ENCODE data around the gene ATF7IP2. TPM values are rescaled to one million over a fixed set of nuclear protein-coding genes. Genes with fewer than 3 reads are reported as not detected.

The ATF7IP2 gene
- total and polyA plus RNA-seq, 4 donors, result 14.3 to 60.4 (median 30.1) TPM

GRCh38 chr16:10519929-10520868 lies 134.3 kb downstream of the ATF7IP2 start (continued):
- TF ChIP-seq, protein P1, sequence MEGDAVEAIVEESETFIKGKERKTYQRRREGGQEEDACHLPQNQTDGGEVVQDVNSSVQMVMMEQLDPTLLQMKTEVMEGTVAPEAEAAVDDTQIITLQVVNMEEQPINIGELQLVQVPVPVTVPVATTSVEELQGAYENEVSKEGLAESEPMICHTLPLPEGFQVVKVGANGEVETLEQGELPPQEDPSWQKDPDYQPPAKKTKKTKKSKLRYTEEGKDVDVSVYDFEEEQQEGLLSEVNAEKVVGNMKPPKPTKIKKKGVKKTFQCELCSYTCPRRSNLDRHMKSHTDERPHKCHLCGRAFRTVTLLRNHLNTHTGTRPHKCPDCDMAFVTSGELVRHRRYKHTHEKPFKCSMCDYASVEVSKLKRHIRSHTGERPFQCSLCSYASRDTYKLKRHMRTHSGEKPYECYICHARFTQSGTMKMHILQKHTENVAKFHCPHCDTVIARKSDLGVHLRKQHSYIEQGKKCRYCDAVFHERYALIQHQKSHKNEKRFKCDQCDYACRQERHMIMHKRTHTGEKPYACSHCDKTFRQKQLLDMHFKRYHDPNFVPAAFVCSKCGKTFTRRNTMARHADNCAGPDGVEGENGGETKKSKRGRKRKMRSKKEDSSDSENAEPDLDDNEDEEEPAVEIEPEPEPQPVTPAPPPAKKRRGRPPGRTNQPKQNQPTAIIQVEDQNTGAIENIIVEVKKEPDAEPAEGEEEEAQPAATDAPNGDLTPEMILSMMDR (IDR thresholded peaks at IDR 0.05; ENCODE audit: low read depth, low read length, missing input control), result peak; percentile 15

DNA sequence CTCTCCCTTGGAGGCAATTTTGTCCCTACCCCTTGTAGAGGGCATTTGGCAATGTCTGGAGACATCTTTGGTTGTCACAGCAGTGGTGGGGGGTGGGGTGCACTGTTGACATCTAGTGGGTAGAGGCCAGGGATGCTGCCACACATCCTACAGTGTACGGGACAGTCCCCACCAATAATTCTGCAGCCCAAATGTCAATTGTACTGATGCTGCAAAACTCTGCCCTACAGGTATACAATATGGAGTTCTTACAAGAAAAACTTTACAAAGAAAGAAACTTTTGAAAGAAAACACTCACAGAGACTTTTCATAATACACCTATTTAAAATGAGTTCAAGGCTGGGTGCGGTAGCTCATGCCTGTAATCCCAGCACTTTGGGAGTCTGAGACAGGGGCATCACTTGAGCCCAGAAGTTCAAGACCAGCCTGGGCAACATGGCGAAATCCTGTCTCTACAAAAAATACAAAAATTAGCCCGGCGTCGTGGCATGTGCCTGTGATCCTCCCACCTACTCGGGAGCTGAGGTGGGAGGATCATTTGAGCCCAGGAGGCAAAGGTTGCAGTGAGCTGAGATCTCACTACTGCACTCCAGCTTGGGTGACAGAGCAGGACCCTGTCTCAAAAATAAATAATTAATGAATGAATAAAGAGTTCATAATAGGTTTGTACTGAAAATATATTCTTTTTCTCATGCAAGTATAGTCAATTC lies 135.2 kb downstream of the ATF7IP2 start:
- Histone ChIP-seq H3K27ac (ENCODE audit: low read depth in 1 of 2, low read length in 2 of 2) (peak overlapping the region; percentile 75 to 89), H3K4me3 (ENCODE audit: low read depth in 1 of 3, low read length in 3 of 3) (no peak overlapping the region), H3K36me3 (ENCODE audit: control insufficient read depth in 4 of 4, insufficient read depth in 3 of 4, low read depth in 1 of 4, low read length in 3 of 4) (peaks cover 0 to 7% (median 3%) of the 10 kb centered on the region in 4 donors), H3K9ac (ENCODE audit: low read depth in 1 of 2, low read length in 2 of 2) (no peak overlapping the region), H3K27me3 (ENCODE audit: control insufficient read depth in 4 of 4, insufficient read depth in 4 of 4, low read length in 3 of 4) (no peaks in the 10 kb centered on the region), H3K4me1 (ENCODE audit: control insufficient read depth in 4 of 4, insufficient read depth in 4 of 4, low read length in 3 of 4) (peaks cover 7 to 32% (median 22%) of the 10 kb centered on the region in 4 donors), H3K9me3 (ENCODE audit: control insufficient read depth in 4 of 4, low read length in 3 of 4) (no peaks in the 10 kb centered on the region)
- TF ChIP-seq ATF3 (IDR thresholded peaks at IDR 0.05) (no peak), JUND (IDR thresholded peaks at IDR 0.05) (no peak), YY1 (IDR thresholded peaks at IDR 0.05) (peak; percentile 29), RXRA (IDR thresholded peaks at IDR 0.05) (peak; percentile 4 to 15), HNF4A (conservative IDR thresholded peaks at IDR 0.05) (peak; percentile 43 to 49)
- DNase-seq (ENCODE audit: low spot score), result no peak
- WGBS, result 39% methylated on average over 7 of the region's 7 CpGs

DNA sequence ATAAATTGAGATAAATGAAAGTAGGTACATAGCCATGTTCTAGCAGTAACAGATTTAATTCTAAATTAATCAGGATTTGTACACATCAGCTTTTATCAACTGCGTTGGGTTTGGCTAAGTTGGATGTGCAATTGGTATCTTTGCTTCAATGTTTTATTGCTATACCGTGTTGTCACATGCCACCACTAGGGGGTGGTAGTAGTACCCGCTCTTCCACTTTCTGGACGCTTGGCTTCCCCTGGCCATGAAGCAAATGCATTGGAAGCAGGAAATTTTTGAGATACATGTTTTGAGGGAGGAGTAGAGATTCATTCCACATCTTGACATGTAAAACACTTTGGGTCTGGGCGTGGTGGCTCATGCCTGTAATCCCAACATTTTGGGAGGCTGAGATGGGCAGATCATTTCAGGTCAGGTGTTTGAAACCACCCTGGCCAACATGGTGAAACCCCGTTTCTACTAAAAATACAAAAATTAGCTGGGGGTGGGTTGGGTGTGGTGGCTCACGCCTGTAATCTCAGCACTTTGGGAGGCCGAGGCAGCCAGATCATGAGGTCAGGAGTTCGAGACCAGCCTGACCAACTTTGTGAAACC lies 135.9 kb downstream of the ATF7IP2 start:
- Histone ChIP-seq H3K9me3 (ENCODE audit: control insufficient read depth in 4 of 4, low read length in 3 of 4) (no peaks in the 10 kb centered on the region), H3K4me3 (ENCODE audit: low read depth in 1 of 3, low read length in 3 of 3) (no peak overlapping the region), H3K27me3 (ENCODE audit: control insufficient read depth in 4 of 4, insufficient read depth in 4 of 4, low read length in 3 of 4) (no peaks in the 10 kb centered on the region), H3K4me1 (ENCODE audit: control insufficient read depth in 4 of 4, insufficient read depth in 4 of 4, low read length in 3 of 4) (peaks cover 7 to 32% (median 22%) of the 10 kb centered on the region in 4 donors), H3K36me3 (ENCODE audit: control insufficient read depth in 4 of 4, insufficient read depth in 3 of 4, low read depth in 1 of 4, low read length in 3 of 4) (peaks cover 0 to 7% (median 3%) of the 10 kb centered on the region in 4 donors), H3K9ac (ENCODE audit: low read depth in 1 of 2, low read length in 2 of 2) (no peak overlapping the region), H3K27ac (ENCODE audit: low read depth in 1 of 2, low read length in 2 of 2) (peak overlapping the region in 1 of 2 donors; percentile 89)
- DNase-seq (ENCODE audit: low spot score), result peak; percentile 57
- TF ChIP-seq HNF4A (conservative IDR thresholded peaks at IDR 0.05) (no peak), RAD21 (IDR thresholded peaks at IDR 0.05) (peak; percentile 92 to 94)
- TF ChIP-seq, protein P1 (IDR thresholded peaks at IDR 0.05; ENCODE audit: low read depth, low read length, missing input control), result peak; percentile 83
- 47% methylated on average over 9 of the region's 9 CpGs for WGBS
